GM12878 (cell line): ENCODE data around the gene P2RX2.

ENCODE experiments used
- ETV6 ChIP-seq, 2 experiments: fragments of 450-650 bp in 1 of 2; IDR thresholded peaks in 1 of 2; conservative IDR thresholded peaks in 1 of 2; 2 replicates each; pipeline ENCODE4 v1.6.1; 2014; ENCODE audit warnings: antibody characterized with exemption in 1 of 2, borderline replicate concordance in 1 of 2, low read depth in 1 of 2, mild to moderate bottlenecking in 1 of 2, moderate library complexity in 1 of 2
- POLR2AphosphoS5 ChIP-seq: IDR thresholded peaks from 2 replicates; pipeline ENCODE4 v1.6.1; 2011; ENCODE audit warnings: mild to moderate bottlenecking, low read length, inconsistent platforms
- SIN3A ChIP-seq: IDR thresholded peaks from 2 replicates; pipeline ENCODE4 v1.6.1; 2012; ENCODE audit warnings: low read depth, low read length, improper control_type of control experiment

GRCh38 chr12:132606927-132607326, 11.6 kb upstream of the P2RX2 start:
- no peak for TF ChIP-seq ETV6 (conservative IDR thresholded peaks at IDR 0.05 in 1 of 2, IDR thresholded peaks at IDR 0.05 in 1 of 2; ENCODE audit: borderline replicate concordance in 1 of 2, low read depth in 1 of 2)
- no peak for TF ChIP-seq SIN3A
- no peak for TF ChIP-seq POLR2AphosphoS5
